GM18508 (cell line): ENCODE data around the gene TPSD1.
"Not testable (repeated sequence)": the region's sequence is repeated elsewhere in the genome, so short reads cannot be mapped to it uniquely, and the experiment has no call there.

ENCODE experiments used
- ATAC-seq: cut with Tn5 transposase; IDR thresholded peaks from one replicate; pipeline ENCODE4 v1.9.1; 2021; ENCODE audit warnings: moderate number of reproducible peaks; ENCODE audit not compliant: insufficient read depth, unreplicated experiment

Gene TPSD1

DNA sequence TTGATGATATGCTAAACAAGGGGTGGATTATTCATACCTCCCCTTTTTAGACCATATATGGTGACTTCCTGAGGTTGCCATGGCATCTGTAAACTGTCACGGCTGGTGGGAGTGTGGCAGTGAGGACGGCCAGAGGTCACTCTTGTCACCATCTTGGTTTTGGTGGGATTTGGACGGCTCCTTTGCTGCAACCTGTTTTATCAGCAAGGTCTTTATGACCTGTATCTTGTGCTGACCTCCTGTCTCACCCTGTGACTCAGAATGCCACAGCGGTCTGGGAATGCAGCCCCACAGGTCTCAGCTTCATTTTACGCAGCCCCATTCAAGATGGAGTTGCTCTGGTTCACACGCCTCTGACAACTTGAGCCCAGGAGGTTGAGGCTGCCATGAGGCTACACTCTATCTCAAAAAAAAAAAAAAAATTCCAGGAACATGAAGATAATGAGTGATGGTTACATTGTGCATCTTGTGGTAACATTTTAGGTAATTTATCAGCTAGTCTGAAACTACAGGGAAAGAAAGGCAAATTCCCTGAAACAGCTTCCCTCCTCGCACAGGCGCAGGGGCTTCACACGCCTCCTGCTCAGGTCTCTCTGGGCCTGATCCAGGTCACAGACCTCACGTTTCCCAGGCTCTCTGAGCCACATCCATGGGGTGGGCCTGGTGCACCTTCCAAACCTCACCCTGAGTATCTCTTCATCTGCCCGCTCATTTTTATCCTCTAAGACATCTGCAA is 38.2 kb downstream of the TPSD1 start:
- no peak for ATAC-seq

DNA sequence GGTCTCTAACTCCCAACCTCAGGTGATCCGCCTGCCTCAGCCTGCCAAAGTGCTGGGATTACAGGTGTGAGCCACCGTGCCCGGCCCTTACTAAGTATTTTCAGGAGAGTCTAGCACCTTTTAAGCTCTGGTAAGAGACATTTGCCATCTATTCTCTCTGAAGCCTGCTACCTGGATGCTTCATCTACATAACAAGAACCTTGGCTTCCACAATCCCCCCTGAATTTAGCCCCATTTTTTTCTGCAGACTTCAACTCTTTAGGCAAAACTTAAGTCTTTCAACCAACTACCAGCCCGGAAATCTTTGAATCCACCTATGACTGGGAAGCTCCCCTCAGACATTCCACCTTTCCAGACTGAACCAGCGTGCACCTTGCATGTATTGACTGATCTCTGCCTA is 39.6 kb downstream of the TPSD1 start:
- no peak for ATAC-seq

DNA sequence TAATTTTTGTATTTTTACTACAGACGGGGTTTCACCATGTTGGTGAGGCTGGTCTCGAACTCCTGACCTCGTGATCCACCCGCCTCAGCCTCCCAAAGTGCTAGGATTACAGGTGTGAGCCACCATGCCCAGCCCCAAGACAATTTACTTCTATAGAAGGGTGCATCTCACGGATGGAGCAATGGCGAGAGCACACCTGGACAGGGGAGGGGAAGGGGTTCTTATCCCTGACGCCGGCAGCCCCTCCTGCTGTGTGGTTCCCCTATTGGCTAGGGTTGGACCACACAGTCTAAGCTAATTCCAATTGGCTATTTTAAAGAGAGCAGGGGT is 40.8 kb downstream of the TPSD1 start:
- not testable (repeated sequence) for ATAC-seq

DNA sequence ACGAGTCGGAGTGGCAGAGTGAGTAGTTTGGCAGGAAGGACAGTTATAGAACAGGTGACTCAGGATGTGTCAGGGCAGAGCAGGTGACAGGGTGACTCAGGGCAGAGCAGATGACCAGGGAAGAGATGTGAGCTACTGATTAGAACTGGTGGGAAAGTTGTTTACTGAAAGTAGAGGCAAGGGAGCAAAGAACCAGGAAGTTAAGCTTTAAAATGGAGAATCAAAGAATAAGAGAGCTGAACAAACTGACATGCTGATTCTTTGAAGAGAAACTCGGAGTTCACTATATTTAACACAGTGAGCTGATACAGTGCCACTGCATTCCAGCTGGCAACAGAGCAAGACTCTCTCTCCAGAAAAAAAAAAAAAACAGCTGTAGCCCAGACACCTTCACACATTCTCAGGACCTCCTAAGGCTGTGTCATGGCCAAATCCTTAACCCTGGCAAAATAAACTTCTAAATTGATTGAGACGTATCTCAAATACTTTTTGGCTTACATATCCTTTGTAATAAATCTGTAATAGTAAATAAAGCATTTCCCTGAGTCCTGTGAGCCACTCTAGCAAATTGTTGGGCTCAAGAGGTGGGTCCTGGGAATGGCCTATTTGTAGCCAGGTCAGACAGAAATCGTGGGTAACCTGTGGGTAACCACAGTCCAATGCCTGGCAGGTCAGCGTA is 41.3 kb downstream of the TPSD1 start:
- no peak for ATAC-seq

DNA sequence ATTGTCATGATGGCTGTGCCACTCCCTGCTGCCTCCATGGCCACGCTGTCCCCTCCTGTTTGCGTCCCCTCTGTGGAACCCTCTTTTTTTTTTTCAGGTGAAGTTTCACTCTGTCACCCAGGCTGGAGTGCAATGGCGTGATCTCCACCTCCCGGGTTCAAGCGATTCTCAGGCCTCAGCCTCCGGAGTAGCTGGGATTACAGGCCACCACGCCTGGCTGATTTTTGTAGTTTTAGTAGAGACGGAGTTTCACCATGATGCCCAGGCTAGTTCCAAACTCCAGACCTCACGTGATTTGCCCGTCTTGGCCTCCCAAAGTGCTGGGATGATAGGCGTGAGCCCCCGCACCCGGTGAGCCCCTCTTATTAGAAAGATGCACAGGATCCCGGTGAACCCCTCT is 42.5 kb downstream of the TPSD1 start:
- no peak for ATAC-seq

DNA sequence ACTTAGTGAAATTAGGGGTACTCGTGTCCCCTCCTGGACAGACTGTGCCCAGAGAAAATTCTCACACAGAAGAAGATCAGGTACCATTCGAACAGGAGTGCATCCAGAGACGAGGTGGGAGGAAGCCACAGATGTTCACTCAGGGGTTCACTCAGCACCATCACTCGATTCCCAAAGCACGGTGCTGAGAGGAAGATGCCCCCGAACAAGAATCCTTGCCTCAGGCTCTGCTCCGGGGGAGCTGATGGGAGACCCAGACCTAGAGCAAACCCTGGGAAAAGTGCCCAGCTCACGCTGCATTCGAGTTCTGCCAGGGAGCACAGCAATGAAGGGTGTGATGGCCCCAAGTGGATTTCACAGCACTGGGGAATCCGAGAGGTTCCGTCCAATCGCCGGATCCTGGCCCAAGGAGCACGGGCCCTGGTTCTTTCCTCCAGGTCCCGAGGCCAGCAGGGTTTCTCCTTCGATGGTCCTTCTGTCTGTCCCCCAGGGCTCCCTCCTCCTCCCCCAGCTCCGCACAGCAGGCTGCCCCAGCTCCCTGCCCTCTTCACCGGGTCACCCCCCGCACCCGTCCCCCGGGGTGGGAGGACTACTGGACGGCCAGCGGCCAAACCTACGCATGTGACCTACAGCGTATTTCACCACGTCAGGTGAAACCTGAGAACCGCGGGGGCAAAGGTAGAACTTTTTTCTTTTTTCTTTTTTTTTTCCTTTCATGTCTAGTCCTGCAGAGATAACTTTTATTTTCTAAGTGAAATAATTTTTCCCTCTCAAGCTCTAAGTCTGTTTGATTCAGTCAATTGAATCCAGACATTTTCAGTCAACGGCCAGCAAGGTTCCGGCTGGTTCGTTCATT is 43.4 kb downstream of the TPSD1 start:
- no peak for ATAC-seq

DNA sequence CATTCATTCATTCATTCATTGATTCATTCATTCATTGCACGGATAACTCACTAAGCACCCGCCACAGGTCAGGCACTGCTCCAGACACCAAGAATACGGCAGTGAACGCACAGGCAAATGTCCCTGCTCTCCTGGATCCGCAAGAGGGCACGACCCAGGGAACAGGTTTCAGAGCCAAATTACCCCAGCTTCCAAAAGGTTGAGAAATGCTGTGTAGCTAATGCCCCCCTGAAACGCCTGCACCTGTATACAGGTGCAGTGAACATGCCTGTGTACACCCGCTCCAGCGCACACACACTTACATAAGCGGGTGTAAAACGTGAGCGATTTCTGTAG is 44.0 kb downstream of the TPSD1 start:
- no peak for ATAC-seq

DNA sequence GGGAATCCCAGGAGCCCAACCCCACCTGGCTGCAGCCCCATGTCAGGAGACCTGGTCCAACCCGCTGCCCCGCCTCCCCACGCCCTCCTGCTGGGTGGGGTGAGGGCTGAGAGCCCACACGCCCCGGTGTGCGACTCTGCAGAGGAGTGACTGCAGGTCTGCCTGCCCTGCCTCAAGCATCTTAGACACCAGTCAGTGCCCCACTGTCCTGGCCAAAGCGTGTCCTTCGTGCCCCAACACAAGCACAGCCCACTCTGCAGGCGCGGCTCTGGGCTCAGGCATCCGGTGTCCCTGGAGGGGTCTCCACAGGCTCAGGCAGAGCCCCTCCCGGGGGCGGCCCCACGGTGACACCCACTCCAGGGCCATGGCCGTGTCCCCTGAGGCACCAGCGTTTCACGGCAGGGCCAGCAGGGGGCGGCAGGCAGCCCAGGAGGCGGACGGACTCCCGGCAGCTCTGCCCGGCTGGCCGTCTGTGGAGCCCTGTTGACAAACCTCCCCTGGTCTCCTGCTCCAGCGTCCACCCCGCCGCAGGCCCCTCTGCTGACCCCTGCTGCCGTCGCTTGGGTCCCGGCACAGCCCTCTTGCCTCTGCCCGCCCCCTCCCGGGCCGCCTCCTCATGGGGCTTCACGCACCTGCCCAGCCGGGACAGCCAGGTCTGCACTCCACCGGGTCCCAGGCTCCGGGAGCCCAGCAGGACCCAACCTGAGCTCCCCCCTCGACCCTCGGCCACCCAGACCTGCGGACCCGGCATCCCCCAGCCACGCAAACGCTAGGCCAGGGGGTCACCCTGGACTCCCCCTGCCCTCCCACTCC is 45.0 kb downstream of the TPSD1 start:
- no peak for ATAC-seq

DNA sequence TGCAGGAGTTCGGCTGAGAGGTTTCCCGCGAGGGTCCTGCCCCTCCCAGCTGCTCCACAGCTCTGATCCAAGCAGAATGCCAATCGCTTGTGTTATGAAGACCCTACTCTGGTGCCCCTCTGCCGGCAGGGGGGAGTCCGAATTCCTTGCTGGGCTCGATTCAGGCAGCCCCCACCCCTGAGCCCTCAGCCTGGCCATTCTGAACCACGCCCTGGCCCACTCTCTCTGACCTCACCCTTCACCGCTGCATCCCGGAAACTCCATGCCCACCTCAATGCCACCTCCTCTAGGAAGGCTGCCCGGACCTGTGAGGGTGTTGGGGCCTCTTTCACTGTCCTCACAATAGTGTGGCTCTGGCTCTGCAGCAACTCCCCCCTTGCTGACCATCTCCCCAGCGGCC is 45.7 kb downstream of the TPSD1 start:
- ATAC-seq, result no peak

DNA sequence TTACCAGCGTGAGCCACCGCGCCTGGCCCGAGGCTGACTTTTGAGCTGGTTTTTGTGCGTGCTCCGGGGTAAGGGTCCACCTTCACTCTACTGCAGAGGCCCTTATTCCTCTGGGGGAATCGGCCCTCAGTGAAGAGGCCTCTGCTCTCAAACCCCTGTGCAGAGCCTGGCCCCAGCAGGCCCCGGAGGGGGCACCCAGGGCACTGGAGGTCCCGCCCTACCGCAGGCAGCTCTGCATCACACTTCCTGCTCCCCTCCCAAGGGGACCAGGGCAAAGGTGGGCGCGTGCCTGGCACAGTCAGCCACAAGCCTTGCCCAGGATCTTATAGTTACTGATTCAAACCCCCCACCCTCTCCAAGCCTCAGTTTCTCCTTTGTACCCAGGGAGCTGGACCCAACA is 50.0 kb downstream of the TPSD1 start:
- ATAC-seq, result no peak

DNA sequence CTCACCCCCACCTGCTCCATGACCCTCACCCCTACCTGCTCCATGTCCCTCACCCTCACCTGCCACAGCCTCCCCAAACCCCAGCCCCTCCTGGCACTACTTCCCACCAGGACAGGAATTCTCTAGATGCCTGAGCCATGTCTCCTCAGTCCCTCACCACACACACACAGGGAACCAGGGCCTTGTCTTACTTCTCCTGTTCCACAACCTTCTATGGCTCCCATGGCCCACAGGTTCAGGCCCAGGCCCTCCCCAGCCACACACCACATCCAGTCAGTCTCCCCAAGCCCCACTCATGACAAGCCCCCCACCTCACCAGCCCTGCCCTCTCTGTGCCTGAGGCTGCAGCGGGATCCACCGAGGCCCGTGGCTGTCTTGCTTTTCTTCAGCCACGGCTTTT is 50.5 kb downstream of the TPSD1 start:
- ATAC-seq, result no peak

DNA sequence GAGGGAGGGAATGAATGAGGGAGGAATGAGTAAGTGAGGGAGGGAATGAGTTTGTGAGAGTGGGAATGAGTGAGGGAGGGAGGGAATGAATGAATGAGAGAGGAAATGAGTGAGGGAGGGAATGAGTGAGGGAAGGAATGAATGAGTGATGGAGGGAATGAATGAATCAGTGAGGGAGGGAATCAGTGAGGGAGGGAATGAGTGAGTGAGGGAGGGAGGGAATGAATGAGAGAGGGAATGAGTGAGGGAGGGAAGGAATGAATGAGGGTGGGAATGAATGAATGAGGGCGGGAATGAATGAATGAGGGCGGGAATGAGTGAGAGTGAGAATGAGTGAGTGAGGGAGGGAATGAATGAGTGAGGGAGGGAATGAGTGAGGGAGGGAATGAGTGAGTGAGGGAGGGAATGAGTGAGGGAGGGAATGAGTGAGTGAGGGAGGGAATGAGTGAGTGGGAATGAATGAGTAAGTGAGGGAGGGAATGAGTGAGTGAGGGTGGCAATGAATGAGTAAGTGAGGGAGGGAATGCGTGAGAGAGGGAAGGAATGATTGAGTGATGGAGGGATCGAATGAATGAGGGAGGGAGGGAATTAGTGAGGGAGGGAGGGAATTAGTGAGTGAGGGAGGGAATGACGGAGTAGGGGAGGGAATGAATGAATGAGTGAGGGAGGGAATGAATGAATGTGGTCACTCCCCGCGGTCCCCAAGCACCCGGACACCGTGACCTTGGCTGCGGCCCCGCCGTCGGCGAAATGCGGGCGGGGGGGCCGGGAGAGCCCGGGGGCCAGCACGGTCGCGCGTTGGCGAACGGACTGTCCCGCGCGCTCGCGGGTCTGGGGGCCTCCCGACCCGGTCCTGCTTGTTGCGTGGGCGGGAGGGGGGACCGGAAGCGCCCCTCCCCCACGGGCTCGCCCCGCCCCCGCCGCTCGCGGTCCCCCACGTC is 52.4 kb downstream of the TPSD1 start:
- no peak for ATAC-seq
